Iris pigment epithelial cell (primary cell): ENCODE results near the gene STRN4.
"Not testable (repeated sequence)": the region's sequence is repeated elsewhere in the genome, so short reads cannot be mapped to it uniquely, and the experiment has no call there.

ENCODE experiments used
- DNase-seq: peaks from one replicate; pipeline ENCODE4 v3.0.0-alpha.2; 2011; ENCODE audit warnings: low read depth

STRN4 gene, protein sequence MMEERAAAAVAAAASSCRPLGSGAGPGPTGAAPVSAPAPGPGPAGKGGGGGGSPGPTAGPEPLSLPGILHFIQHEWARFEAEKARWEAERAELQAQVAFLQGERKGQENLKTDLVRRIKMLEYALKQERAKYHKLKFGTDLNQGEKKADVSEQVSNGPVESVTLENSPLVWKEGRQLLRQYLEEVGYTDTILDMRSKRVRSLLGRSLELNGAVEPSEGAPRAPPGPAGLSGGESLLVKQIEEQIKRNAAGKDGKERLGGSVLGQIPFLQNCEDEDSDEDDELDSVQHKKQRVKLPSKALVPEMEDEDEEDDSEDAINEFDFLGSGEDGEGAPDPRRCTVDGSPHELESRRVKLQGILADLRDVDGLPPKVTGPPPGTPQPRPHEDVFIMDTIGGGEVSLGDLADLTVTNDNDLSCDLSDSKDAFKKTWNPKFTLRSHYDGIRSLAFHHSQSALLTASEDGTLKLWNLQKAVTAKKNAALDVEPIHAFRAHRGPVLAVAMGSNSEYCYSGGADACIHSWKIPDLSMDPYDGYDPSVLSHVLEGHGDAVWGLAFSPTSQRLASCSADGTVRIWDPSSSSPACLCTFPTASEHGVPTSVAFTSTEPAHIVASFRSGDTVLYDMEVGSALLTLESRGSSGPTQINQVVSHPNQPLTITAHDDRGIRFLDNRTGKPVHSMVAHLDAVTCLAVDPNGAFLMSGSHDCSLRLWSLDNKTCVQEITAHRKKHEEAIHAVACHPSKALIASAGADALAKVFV

DNA sequence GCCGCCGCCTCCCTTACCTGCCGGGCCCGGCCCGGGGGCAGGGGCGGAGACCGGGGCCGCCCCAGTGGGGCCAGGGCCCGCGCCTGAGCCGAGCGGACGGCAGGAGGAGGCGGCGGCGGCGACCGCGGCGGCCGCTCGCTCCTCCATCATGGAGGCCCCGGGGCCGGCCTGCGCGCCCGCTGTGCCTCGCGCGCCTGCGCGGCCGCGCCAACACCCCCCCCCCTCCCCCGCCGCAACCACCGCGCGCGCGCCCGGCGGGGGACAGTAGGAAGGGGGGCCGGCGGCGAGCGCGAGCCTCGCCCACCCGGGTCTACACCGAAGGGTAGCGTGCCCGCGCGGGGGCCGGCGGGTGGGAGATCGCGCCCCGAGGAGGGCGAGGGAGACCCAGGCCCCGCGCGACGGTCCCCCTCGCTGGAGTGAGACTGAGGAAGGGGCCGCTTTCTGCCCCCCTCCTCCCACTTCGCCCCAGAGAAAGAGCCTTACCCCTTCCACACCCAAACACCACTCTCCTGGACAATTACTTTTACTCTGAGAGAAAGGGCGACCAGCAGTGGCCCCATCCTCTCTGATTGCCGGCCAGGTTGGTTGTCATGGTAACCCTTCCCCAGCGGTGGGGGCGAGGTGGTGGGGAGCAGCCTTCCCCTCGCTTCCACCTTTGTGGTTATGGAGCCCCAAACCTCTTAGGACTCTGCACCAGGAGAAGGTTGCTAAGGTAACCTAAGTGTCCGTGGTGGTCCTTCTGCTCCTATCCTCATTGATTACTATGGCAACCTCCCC lies at the start of gene STRN4:
Gene STRN4 (minus strand): TSS at position 170 of the 777 bp plus-strand sequence. CDS start 20 bp downstream, at position 150.
- no peak for DNase-seq

DNA sequence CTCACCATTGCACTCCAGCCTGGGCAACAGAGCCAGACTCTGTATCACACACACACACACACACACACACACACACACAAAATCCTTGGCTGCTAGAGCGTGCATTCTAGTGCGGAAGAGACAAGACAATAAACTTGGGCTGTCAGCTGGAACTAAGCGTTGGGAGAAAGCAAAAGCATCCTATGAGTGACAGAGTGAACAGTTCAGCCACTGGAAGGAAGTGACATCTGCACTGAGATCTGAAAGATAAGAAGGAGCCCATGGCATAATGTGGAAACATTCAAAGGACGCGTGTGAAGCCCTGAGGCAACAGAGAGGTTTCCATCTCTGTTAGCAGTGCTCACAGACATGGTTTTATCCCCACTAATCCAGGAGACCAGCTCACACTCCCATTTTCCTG lies 45.7 kb upstream of the STRN4 start:
- no peak for DNase-seq

DNA sequence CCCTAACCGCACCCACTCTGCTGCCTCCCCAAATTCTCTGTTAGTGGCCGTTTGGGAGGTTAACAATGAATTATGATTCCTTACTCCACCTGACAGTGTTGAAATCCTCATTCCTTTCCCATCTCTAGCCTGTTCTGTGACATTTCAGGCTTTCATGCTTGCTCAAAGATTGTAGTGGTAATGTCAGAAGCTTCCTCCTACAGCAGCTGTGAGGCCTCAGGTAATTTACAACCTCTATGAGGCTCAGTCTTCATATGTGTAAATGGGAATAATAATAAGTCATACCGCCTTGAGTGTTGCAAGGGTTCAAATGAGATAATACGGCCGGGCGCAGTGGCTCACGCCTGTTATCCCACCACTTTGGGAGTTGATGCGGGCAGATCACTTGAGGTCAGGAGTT lies 43.1 kb upstream of the STRN4 start:
- DNase-seq = no peak

DNA sequence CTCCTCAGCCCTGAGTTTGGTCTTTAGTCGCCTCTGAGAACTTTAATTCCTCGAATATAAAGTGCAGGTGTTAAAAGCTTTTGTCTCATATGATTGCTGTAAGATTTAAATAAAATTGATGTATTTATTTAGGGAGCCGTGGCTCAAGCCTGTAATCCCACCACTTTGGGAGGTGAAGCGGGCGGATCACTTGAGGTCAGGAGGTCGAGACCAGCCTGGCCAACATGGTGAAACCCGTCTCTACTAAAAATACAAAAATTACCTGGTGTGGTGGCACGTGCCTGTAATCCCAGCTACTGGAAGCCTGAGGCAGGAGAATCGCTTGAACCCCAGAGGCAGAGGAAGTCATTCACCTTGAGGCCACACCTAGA lies 42.7 kb upstream of the STRN4 start:
- DNase-seq = no peak

DNA sequence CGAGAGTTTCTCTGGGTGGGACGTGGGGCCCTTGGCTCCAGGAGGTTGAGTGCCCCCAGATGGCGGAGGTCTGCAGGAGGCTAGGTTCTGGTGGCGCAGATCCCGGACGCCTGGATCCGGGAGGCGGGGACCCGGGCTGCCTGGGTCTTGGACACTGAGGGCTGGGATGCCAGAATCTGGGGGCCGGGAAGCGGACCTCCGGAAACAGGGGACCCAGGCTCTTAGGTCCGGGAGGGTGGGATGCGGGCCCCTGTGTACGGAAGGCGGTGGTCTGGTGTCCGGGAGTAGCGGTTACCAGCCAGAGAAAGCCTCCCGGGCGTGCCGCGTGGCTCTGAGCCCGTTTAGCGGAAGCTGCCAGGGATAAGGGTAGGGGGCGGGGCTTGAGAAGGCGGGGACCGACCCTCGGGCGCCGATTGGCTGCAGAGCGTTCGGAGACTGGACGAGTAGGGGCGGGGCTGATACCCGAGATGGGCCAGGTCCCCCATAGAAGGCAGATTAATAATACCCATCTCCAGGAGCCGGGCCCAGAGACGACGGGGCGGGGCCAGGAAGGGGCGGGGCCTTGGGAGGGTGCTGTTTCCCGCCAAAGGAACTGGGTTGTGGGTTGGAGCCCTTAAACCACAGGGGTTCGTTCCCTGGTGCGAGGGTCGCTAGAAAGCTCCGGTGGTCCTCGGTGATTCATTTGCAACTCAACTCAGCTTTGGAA lies 42.2 kb upstream of the STRN4 start, which contains the start of gene SLC1A5:
Gene SLC1A5 (minus strand): TSS at position 333 of the 706 bp plus-strand sequence. CDS start 629 bp downstream, outside the sequence.
- peak; percentile 96 for DNase-seq

DNA sequence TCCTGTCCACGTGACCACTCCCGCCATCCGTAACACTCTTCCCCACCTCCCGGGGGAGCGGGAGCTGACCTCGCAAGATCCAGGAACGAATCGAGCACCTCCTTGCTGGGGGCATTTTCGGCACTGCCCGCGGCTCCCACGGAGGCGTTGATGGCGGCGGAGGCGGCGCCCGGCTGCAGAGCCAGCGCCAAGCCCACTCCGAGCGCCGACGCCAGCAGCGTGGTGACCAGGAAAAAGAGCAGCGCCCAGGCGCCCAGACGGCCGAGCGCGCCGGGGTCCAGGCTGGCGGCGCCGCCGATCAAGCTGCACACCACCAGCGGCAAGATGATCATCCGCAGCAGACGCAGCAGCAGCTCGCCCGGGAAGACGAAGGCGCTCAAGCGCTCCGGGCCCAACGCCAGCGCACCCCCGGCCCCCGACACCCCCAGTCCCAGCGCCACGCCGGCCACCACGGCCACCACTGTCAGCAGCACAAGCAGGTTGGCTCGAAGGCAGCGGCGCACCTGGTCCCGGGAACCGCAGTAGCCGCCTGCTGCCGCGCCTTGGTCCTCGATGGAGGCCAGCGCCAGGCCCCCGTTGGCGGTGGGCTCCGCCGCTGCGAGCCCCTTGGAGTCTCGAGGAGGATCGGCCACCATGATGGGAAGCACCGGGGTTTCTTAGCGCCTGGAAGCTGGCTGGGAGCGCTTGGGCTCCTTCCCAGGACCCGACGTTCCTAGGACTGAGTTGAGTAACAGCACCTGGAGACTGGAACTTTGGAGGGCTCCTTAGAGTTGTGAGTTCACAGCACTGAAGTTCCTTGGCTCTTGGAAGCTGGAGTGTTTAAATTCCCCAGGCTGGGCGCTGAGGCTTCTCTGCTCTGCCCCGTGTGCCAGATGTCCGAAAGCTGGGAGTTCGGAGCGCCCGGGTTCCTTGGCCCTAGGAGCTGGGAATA lies 41.3 kb upstream of the STRN4 start:
- DNase-seq = peak; percentile 61

DNA sequence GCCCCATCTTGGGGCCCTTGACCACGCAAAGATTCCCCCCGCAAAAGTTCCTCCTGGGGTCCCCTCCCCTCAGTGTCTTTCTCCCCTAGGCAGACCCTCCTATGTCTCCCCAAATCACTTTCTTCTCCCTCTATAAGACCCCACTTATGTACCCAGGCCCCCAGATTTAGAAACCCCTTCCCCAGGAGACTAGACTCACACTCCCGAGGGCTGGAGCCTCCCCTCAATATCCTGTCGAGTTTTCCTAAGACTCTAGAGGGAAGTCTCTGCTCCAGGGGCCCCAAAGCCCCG lies 40.7 kb upstream of the STRN4 start:
- no peak for DNase-seq

DNA sequence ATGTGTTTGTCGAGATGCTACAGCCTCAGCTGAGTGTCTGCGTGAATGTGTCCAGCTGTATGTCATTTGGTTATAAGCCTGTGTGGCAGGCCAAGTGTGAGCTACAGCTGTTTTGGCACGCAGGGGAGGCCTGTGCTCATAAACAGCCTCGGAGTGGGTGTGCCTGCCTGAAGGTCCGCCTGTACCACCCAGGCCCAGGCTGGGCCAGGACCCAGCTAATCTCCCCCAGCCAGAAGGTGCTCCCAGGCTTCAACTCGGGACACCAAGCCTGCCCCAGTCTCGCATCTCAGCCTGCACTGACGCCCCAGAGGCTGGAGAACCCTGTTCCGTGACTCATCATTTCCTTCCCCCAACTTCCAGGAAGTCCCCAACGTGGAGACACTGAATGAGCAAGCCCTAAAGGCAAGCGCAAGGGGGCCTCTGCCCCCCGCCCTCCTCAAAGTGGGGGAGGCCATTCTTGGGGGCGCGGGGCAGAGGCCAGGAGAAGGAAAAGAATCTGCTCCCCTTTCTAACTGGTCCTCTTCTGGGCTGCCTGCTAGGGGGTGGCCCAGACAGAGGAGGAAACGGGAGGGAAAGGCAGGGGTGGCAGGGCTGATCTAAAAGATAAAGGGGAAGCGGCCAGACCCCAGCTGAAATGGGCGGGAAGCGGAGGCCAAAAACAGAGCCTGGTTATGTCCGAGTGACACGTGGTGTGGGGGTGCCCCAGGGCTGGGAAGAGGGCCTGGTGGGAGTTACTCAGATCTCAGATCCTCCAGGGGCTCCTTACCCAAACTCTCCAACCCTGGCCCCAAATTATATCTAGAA lies 40.2 kb upstream of the STRN4 start:
- DNase-seq = peak; percentile 79

DNA sequence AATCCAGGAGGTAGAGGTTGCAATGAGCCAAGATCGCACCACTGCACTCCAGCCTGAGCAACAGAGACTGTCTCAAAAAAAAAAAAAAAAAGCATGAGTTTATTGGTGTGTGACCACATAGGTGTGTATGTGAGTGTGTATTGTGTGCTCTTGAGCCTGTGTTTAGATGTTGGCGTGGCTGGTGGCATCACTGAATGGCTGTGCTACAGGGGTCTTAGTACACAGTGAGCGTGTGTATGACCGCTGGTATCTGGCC lies 39.7 kb upstream of the STRN4 start:
- no peak for DNase-seq

DNA sequence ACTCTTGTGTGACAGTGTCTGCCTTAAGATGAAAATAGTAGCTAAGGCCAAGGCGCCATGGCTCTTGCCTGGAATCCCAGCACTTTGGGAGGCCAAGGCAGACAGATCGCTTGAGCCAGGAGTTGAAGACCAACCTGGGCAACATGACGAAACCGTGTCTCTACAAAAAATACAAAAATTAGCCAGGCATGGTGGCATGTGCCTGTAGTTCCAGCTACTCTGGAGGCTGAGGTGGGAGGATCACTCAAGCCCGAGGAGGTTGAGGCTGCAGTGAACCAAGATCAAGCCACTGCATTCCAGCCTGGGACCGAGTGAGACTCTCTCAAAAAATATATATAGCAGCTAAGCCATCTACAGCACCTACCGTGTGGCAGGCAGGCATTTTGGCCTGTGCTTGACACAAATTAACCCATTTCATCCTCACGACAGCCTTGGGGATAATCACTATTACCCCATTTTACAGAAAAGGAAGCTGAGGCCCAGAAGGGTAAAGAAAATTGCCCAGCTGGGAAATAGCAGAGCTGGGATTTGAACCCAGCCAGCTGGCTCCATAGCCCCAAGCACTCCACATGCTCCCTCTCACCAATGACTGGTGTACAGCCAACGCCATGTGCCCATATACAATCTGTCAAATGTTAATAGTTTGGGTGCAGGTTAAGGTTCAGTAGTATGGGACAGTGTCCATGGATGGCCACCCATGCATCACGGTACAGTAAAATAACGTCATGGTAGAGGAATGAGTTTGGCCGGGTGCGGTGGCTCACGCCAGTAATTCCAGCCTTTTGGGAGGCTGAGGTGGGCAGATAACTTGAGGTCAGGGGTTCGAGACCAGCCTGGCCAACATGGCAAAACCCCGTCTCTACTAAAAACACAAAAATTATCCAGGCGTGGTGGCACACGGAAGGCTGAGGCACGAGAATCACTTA lies 39.1 kb upstream of the STRN4 start:
- DNase-seq = no peak

DNA sequence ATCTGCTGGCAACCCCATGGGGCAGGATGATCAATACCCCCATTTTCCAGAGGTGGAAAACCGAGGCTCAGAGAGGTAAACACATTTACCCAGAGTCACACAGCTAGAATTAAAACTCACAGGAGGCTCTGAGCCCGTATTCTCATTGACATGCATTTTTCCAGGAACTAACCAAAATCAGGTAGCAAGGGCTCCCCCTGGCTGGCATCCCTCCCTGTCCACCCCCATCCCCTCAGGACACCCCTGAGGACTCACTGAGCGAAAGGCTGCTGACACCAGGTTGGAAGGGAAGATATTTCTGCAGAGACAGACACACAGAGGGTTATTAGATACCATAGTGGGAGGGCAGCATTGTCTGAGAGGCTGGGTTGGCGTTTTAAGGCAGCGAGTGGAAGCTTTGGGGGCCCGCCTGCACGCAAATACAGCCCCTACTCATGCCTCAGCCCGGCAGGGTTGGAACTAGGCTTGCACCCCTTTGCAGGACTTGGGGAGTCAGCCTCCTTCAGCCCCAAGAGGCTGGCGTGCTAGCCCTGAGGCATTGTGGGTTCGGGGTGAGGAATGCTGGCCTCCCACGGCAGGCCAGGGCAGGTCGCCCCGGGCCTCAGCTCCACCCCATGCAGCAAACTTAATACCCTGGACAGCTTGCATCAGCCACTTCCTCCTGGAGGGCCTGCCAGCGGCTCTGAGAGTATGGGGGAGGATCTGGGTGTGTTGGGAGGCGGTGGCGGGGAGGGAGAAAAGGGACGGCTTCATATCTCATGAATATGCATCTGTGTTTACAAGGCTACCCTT lies 38.2 kb upstream of the STRN4 start:
- peak; percentile 92 for DNase-seq

DNA sequence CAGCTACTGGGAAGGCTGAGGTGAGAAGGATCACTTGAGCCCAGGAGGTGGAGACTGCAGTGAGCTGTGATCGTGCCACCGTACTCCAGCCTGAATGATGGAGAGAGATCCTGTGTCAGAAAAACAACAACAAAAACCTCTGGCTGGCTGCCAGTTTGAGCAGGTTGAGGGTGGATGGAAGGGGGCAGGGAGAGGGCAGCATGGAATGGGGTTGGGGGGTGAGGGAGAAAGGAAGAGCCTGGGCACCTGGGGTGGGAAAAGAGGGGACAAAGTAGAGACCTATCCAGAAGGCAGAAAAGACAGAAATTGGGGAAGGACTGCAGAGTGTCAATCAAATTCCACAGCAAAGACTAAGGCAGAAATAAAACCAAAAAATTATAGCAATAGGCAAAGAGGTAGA lies 37.4 kb upstream of the STRN4 start:
- DNase-seq = no peak

DNA sequence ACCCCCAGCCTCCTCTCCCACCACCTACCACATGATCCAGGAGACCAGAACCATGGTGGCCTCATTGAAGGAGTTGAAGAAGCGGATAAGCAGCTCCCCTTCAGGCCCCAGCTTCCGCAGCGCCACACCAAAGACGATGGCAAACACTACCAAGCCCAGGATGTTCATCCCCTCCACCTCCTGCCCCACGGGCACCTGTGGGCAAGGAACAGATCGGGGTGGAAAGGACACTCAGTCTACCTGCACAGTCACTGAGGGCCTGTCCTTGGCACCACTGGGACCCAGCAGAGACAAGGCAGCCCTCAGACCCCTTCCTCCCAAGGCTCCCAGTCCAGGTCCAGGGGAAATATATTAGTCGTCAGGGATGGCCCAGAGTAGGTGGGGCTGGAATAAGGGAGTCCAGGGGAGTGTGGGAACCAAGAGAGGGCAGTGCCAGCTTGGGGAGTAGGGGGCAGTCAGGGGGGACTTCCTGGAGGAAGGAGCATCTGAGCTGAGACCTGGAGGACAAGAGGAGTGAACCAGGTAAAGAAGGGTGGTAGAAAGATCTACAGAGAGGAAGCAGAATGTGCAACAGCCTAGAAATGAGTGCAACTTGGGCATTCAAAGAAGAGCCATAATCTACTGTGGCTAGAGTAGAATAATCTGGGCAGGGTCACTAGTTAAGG lies 36.2 kb upstream of the STRN4 start:
- DNase-seq = no peak

DNA sequence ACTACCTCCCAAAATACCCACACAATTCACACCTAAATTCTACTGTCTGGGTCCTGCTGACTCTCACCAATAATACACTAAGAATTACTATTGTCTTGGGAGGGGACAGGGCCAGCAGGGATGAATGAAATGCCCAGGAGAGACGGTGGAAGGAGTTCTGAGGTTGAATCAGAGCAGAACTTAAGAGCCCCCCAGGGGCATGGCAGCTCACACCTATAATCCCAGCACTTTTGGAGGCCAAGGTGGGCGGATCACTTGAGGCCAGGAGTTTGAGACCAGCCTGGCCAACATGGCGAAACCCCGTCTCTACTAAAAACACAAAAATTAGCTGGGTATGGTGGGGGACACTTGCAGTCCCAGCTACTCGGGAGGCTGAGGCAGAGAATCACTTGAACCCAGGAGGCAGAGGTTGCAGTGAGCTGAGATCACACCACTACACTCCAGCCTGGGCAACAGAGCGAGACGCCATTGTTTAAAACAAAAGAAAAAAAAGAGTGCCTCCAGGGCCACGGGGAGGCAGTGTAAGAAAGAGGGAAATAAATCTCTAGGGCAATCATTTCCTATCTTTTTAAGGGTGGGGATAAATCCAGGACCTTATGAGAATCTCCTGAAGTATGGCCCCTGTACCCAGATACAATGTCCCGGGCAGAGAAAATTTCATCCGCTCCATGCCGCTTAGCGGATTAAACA lies 31.9 kb upstream of the STRN4 start:
- not testable (repeated sequence) for DNase-seq

DNA sequence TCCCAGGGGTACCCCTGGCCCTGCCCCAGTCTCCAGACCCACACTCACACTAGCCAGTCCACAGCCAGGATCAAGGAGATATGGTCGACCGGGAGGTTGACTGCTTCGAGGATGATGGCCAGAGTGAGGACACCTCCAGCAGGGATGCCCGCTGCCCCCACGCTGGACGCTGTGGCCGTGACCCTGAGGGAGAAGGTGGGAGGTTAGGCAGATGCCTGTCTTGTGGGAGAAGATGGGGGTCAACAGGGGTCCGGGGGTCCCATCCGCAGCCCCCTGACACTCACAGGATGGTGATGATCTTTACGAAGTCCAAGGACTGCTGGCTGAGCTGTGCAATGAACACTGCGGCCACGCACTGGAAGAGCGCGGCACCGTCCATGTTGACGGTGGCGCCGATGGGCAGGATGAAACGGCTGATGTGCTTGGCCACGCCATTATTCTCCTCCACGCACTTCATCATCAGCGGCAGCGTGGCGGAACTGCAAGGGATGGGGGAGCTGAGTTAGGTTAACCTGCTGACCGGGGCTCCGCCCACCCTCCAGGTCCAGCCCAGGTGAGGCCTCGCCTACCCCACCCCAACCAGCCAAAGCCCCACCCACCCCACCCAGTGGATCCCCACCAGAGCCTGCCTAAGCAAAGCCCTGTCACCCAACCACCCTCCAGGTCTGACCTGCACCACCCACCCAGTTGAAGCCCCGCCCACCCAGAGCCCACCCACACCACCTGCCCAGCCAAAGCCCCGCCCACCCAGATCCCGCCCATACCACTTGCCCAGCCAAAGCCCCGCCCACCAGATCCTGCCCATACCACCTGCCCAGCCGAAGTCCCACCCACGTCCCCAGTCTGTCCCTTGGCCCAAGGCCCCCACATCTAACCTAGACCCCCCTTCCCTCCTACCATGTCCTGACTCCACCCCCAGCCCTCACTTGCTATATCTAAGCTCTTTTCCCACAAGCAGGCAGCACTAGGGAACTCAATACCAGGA lies 31.0 kb upstream of the STRN4 start:
- no peak for DNase-seq

DNA sequence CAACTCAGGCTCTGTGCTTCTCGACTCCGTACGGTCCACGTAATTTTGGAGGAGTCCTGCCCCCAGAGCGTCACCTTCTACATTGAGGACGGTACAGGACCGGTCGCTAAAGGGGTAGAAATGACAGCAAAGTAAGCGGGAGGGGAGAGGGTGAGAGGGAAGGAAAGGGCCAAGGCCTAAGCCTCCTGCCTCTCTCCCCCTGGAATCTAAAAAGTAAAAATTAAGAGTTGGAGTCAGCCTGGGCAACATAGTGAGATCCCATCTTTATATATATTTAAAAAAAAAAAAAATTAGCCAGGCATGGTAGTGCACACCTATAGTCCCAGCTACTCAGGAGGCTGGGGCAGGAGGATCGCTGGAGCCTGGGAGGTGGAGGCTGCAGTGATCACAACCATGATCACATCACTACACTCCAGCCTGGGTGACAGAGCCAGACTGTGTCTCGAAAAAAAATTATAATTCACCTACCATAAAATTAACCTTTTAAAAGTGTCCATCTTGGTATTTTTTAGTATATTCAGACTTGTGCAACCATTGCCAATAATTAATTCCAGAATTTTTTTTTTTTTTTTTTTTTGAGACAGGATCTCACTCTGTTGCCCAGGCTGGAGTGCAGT lies 29.5 kb upstream of the STRN4 start:
- no peak for DNase-seq
